Uterus (tissue), 2 donors: ENCODE data around the gene WSB1.

Experiments
- CTCF ChIP-seq, 4 experiments: fragments of 200-600 bp in 2 of 4; fragments of 450-650 bp in 2 of 4; sonication (generic) in 2 of 4; IDR thresholded peaks; one replicate each; pipeline ENCODE4 v1.5.1; 2016 to 2019; ENCODE audit warnings: antibody characterized with exemption in 4 of 4, mild to moderate bottlenecking in 2 of 4, moderate library complexity in 1 of 4
- POLR2A ChIP-seq, 2 donors: fragments of 450-650 bp; IDR thresholded peaks; one replicate each; pipeline ENCODE4 v1.6.1; 2016; ENCODE audit warnings: antibody characterized with exemption in 2 of 2, mild to moderate bottlenecking in 1 of 2, moderate library complexity in 1 of 2

- no peak for TF ChIP-seq POLR2A (IDR thresholded peaks at IDR 0.05)
- TF ChIP-seq CTCF (IDR thresholded peaks at IDR 0.05): no peak
Measured at GRCh38 chr17:27326051-27326450, 32.1 kb downstream of the WSB1 start.
